ENCODE results near the gene BMF. TPM values are rescaled to one million over a fixed set of nuclear protein-coding genes. Genes with fewer than 3 reads are reported as not detected.

The BMF gene
- total and polyA plus RNA-seq, 2 donors (not counting 3 experiments of a cell fraction or from before 2014, with no cell fraction given) = 8.6 to 9.8 TPM

- H2AFZ ChIP-seq (ENCODE audit: low read depth, low read length) = no peak overlapping the region
- no peaks in the 10 kb centered on the region for H4K20me1 ChIP-seq (replicated peaks; ENCODE audit: control insufficient read depth, extremely low read depth, insufficient read depth, low read length)
- DNase-seq (ENCODE audit: low read depth, low spot score) (no peak), FAIRE-seq (no peak)
- no peak for TF ChIP-seq POLR2A (IDR thresholded peaks at IDR 0.05; ENCODE audit: low read depth, low read length)
- TF ChIP-seq POLR2AphosphoS5 (IDR thresholded peaks at IDR 0.05; ENCODE audit: insufficient read depth, low read depth, low read length) = no peak
- TF ChIP-seq MAX (IDR thresholded peaks at IDR 0.05; ENCODE audit: insufficient read depth, insufficient read length) = no peak
- TF ChIP-seq CTCF (IDR thresholded peaks at IDR 0.05; ENCODE audit: extremely low read depth in 1 of 2, insufficient read depth in 1 of 2, low read depth in 1 of 2, low read length in 2 of 2) = no peak
- TF ChIP-seq GATA2 (IDR thresholded peaks at IDR 0.05; ENCODE audit: insufficient read depth, insufficient read length, low read depth, low read length) = no peak
- TF ChIP-seq JUN (IDR thresholded peaks at IDR 0.05; ENCODE audit: borderline replicate concordance, insufficient read depth, insufficient read length, low read depth) = no peak
- no peak for TF ChIP-seq FOS (IDR thresholded peaks at IDR 0.05; ENCODE audit: borderline replicate concordance, insufficient read depth, low read length)
- TF ChIP-seq EZH2 (IDR thresholded peaks at IDR 0.05; ENCODE audit: borderline replicate concordance, low read depth, low read length, severe bottlenecking) = no peak
- no peak for TF ChIP-seq MYC (IDR thresholded peaks at IDR 0.05; ENCODE audit: low read depth, low read length)
- dilution Hi-C loops (cut with MboI; ENCODE audit: extremely low pct_ligation_motif_present, low sequenced_read_pairs) (no loop called here), intact Hi-C loops (cut with micrococcal nuclease) (no loop called here)
- BruUV-seq (replicated peaks) = no TSS peak
- no peaks in the 10 kb centered on the region for H3K79me2 ChIP-seq (ENCODE audit: control insufficient read depth, insufficient read depth, low read length)
- H3K27me3 ChIP-seq (ENCODE audit: control insufficient read depth in 2 of 2, insufficient read depth in 2 of 2, low read length in 2 of 2) = peaks cover 0 to 3% of the 10 kb centered on the region in 2 experiments
- no peak overlapping the region for H3K27ac ChIP-seq (ENCODE audit: insufficient read depth, low read depth, low read length)
- ChIA-PET CTCF (no interaction called here), POLR2A (no interaction called here)
- H3K9ac ChIP-seq (replicated peaks; ENCODE audit: extremely low read depth, insufficient read depth, low read length) = no peak overlapping the region
- no peaks in the 10 kb centered on the region for H3K9me1 ChIP-seq (replicated peaks; ENCODE audit: control insufficient read depth, extremely low read depth, insufficient read depth, low read length)
- H3K36me3 ChIP-seq (ENCODE audit: control insufficient read depth in 2 of 2, extremely low read depth in 1 of 2, insufficient read depth in 2 of 2, low read length in 2 of 2) = no peaks in the 10 kb centered on the region
- no peaks in the 10 kb centered on the region for H3K9me3 ChIP-seq (replicated peaks; ENCODE audit: control insufficient read depth, insufficient read depth, low read length)
- H3K4me2 ChIP-seq (ENCODE audit: insufficient read depth, low read length) = no peak overlapping the region
- H3K4me1 ChIP-seq (ENCODE audit: control insufficient read depth, extremely low read depth, insufficient read depth, low read length) = no peaks in the 10 kb centered on the region
- no peak overlapping the region for H3K4me3 ChIP-seq (replicated peaks in 1 of 3; ENCODE audit: insufficient read depth in 1 of 3, low read depth in 1 of 3, low read length in 3 of 3)
Observed at GRCh38 chr15:40130799-40131502, 22.3 kb upstream of the BMF start.

Data from endothelial cell of umbilical vein (primary cell).